Fibroblast of lung (primary cell): ENCODE results near the gene DCAF5.

ENCODE experiments used
- EZH2 ChIP-seq: IDR thresholded peaks from 2 replicates; pipeline ENCODE4 v1.5.1; 2012; ENCODE audit warnings: low read length, control low read depth, mild to moderate bottlenecking; ENCODE audit errors: missing control alignments
- TF ChIP-seq, protein P1 (sequence below), 2 donors: IDR thresholded peaks in 1 of 2; conservative IDR thresholded peaks in 1 of 2; 1 replicate in 1 of 2; 2 replicates in 1 of 2; pipeline ENCODE4 v1.5.1; 2011 to 2012; ENCODE audit warnings: low read length in 2 of 2, control low read depth in 1 of 2, inconsistent platforms in 1 of 2, low read depth in 1 of 2, mild to moderate bottlenecking in 1 of 2

DNA sequence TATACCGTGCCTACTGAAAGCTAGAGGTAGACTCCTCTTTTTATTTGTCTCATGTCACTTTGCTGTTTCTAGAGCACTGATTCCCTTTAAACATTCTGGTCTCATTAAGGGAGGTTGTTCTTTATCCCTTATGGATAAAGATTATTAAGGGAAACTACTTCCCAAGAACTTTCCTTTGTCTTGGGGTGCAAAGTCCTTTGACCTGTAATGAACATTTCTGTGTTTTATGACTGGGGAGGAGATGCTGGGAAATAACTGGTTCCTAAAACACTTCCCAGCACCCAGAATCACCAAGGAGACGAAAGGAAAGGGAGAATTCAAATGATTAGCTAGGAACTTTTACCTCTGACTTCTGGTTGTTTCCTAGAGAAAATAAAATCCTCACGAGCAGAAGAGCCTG lies 110.6 kb downstream of the DCAF5 start:
- TF ChIP-seq, protein P1, sequence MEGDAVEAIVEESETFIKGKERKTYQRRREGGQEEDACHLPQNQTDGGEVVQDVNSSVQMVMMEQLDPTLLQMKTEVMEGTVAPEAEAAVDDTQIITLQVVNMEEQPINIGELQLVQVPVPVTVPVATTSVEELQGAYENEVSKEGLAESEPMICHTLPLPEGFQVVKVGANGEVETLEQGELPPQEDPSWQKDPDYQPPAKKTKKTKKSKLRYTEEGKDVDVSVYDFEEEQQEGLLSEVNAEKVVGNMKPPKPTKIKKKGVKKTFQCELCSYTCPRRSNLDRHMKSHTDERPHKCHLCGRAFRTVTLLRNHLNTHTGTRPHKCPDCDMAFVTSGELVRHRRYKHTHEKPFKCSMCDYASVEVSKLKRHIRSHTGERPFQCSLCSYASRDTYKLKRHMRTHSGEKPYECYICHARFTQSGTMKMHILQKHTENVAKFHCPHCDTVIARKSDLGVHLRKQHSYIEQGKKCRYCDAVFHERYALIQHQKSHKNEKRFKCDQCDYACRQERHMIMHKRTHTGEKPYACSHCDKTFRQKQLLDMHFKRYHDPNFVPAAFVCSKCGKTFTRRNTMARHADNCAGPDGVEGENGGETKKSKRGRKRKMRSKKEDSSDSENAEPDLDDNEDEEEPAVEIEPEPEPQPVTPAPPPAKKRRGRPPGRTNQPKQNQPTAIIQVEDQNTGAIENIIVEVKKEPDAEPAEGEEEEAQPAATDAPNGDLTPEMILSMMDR (conservative IDR thresholded peaks at IDR 0.05 in 1 of 2, IDR thresholded peaks at IDR 0.05 in 1 of 2; ENCODE audit: low read depth in 1 of 2, low read length in 2 of 2), result no peak
- TF ChIP-seq EZH2, result no peak
